ENCODE results near the gene BEND2.

BEND2 gene

GRCh38 chrX:18133605-18134004 is 87.1 kb downstream of the BEND2 start:
- no peak for DNase-seq

DNA sequence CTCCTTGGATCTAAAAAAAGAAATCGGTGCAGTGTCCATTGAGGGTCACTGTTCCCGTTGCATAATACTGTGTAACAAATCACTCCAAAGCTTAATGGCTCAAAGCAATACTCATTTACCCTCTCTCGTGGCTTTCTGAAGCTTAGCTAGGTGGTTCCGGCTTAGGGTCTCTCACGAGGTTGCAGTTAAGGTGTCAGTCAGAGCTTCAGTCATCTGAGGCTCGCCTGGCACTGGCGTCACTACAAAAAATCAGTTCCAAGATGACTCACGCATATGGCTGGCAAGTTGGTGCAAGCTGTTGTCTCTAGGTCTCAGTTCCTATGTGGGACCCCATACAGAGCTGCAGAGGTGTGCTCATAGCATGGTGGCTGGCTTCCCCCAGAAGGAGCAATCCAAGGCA is 91.0 kb downstream of the BEND2 start:
- DNase-seq, result no peak

DNA sequence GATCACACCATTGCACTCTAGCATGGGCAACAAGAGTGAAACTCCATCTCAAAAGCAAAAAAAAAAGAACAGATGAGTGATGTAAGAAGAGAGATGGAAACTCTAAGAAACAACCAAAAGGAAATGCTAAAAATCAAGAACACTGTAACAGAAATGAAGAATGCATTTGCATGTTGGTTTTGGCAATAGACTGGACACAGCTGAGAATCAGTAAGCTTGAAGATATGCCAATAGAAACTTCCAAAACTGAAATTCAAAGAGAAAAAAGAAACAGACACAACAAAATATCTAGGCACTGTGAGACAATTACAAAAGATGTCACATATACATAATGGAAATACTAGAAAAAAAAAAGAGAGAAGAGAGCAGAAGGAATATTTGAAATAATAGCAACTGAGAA is 93.7 kb downstream of the BEND2 start:
- DNase-seq, result no peak

- no peak for DNase-seq
These were observed 100.8 kb downstream of the BEND2 start for GRCh38 chrX:18119856-18120255.
